GM18519 (cell line): ENCODE results near the gene RHOT2.
A peak's percentile ranks its signal among the peaks of the same experiment; 100 is the strongest.
"Not testable (repeated sequence)": the region's sequence is repeated elsewhere in the genome, so short reads cannot be mapped to it uniquely, and the experiment has no call there.

ENCODE experiments used
- ATAC-seq: cut with Tn5 transposase; IDR thresholded peaks from one replicate; pipeline ENCODE4 v1.9.1; 2021; ENCODE audit warnings: mild to moderate bottlenecking, moderate library complexity; ENCODE audit not compliant: unreplicated experiment, low FRiP score

Gene RHOT2

DNA sequence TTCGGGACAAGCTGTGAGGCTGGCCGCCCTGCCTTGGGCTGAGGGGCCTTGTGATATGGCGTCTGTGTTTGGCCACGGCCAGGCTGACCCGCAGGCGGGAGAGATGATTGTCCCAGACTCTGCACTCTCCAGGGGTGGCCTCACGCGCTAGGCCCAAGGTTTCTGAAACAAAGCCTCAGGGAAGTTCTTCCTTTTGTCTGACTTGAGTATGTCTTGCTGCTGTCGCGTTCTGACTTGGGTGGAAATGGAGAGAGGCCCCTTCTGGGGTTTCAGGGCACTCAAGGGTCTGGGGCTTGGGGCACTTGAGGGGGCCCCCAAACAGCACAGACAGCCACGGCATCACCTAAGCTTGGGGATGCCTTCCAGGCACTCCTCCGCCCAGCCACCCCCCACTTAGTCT lies 43.2 kb downstream of the RHOT2 start:
- ATAC-seq: no peak

GRCh38 chr16:711548-712320 lies 43.8 kb downstream of the RHOT2 start:
- ATAC-seq: no peak

DNA sequence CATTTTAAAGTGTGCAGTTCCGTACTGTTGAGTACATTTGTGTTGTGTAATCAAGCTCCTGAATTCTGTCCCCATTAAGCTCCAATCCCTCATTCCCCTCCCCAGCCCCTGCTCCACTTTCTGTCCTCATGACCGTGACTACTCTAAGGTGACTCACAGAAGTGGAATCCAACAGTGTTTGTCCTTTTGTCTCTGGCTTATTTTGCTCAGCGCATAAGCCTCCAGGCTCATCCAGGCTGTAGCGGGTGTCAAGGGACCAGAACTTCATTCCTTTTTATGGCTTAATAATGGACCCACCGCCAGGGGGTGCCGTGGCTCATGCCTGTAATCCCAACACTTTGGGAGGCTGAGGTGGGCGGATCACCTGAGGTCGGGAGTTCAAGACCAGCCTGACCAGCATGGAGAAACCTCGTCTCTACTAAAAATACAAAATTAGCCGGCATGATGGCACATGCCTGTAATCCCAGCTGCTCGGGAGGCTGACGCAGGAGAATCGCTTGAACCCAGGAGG lies 44.9 kb downstream of the RHOT2 start:
- not testable (repeated sequence) for ATAC-seq

DNA sequence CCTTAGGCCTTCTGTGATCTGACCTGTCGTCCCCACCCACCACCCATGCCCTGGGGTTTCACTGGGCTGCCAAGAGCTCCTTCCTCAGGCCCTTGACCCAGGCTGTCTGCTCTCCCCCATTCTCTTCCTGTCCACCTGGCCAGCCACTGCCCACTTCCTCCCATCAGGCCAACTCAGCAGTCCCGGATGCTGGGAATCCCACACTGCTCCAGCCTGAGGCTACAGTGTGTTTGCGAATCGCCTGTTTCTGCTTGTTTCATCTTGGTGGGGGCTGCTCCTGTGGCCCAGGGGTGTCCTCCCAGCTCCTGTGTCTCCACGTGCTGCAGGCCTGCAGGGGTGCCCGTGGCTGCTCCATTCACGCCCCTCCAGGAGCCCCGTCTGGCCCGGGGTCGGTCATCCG lies 46.1 kb downstream of the RHOT2 start:
- no peak for ATAC-seq

- no peak for ATAC-seq
These were observed 46.9 kb downstream of the RHOT2 start, which contains the start of gene METRN for GRCh38 chr16:714558-715476. Gene METRN, plus strand, starts transcription at chr16:715118. Its CDS starts 172 bp downstream, at chr16:715290.

DNA sequence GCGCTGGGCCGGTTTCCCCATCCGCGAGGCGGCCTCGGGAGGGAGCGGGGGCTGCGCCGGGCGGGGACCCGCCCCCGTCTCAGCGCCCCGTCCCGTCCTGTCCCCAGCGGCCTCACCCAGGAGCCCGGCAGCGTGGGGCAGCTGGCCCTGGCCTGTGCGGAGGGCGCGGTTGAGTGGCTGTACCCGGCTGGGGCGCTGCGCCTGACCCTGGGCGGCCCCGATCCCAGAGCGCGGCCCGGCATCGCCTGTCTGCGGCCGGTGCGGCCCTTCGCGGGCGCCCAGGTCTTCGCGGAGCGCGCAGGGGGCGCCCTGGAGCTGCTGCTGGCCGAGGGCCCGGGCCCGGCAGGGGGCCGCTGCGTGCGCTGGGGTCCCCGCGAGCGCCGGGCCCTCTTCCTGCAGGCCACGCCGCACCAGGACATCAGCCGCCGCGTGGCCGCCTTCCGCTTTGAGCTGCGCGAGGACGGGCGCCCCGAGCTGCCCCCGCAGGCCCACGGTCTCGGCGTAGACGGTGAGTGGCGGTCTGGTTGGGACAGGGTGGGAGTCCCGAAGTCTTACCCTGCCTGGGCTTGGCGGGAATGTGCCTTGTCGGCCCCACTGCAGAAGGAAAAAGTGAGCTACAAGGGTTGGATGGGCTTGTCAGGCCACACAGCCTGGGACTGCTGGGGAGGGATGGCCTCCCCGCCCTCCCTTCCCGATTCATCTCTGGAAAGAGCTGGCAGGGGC lies 47.7 kb downstream of the RHOT2 start:
- ATAC-seq: no peak

DNA sequence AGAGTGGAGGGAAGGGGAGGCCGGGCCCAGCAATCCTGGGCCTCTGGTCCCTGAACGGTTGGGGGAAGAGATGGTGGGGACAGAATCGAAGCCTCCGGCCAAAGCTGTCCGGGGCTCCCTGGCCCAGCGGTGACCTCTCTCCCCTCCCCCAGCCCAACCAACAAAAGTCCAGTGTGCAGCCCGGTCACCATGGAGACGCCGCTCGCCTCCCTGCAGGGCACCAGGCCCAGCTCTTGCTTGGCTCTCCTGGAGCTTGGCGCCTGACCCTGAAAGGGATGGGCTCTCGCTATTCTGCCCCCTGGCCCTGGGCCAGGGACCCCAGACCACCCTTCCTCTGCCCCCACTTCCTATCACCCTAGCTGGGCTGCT lies 48.3 kb downstream of the RHOT2 start:
- ATAC-seq: no peak

DNA sequence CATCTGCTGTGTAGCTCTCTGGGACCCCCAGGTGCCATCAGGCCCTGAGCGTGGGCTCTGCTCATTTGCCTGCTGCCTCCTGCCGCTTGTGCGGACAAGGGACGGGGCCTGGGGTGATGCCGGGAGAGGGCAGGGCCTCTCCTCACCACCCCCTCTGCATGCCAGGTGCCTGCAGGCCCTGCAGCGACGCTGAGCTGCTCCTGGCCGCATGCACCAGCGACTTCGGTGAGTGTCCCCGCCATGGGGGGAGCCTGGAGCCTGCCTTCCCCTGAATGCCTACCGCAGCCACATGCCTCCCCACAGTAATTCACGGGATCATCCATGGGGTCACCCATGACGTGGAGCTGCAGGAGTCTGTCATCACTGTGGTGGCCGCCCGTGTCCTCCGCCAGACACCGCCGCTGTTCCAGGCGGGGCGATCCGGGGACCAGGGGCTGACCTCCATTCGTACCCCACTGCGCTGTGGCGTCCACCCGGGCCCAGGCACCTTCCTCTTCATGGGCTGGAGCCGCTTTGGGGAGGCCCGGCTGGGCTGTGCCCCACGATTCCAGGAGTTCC lies 48.9 kb downstream of the RHOT2 start:
- ATAC-seq: no peak

- no peak for ATAC-seq
These were observed 49.7 kb downstream of the RHOT2 start for GRCh38 chr16:717450-718245.

- no peak for ATAC-seq
These were observed 50.5 kb downstream of the RHOT2 start for GRCh38 chr16:718389-718788.

DNA sequence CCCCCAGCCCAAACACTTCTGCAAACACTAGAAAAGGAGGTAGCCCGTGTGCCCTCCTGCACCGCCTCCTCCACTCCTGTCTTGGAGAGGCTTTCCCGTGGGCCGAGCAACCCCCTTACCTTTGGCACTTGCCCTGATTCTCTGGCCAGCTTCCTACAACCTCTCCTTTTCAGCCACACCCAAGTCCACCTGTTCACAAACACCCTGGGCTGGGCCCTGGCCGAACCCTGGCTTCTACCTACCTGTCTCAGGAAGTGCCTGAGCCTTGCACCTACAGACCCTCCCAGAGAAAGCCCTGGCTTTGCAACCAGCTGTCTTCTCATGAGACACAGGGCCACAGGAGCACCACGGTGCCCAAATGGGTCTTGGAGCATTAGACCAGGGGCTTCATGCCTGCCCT lies 51.0 kb downstream of the RHOT2 start:
- no peak for ATAC-seq

DNA sequence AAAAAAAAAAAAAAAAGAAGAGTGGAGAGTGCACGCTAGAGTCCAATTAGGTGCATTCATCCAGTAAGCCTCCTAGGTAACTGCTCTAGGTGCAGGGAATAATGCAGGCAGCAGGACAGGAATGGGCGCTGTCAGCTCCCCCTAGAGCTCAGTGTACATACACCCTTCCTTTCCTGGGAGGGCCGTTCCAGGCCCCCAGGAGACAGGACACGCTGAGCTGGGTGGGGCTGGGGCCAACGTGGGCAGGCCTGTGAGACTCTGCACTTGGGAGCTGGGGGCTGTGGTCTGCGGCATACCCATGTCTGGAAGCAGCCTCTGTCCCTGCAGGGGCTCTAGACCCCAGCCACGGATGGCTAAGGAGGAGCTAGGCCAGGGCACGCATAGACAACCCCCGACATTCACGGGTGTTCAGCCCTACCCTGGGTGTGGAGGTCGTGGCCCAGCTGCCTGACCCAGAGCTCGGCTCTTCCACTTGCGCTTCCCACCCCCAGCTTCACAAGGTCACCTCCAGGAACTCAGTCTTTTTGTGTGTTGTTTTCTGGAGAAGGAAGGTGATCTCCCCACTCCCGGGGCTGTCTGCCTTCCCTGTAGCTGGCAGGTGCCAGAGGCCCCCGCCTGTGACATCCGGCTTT lies 52.0 kb downstream of the RHOT2 start:
- no peak for ATAC-seq

GRCh38 chr16:720447-720989 lies 52.6 kb downstream of the RHOT2 start:
- no peak for ATAC-seq

GRCh38 chr16:720990-721764 lies 53.2 kb downstream of the RHOT2 start, which contains the start of gene ANTKMT:
Gene ANTKMT, plus strand, starts transcription at chr16:721146. Its CDS starts 129 bp downstream, at chr16:721275.
- peak; percentile 46 for ATAC-seq

GRCh38 chr16:721765-722540 lies 54.0 kb downstream of the RHOT2 start:
- ATAC-seq: no peak

DNA sequence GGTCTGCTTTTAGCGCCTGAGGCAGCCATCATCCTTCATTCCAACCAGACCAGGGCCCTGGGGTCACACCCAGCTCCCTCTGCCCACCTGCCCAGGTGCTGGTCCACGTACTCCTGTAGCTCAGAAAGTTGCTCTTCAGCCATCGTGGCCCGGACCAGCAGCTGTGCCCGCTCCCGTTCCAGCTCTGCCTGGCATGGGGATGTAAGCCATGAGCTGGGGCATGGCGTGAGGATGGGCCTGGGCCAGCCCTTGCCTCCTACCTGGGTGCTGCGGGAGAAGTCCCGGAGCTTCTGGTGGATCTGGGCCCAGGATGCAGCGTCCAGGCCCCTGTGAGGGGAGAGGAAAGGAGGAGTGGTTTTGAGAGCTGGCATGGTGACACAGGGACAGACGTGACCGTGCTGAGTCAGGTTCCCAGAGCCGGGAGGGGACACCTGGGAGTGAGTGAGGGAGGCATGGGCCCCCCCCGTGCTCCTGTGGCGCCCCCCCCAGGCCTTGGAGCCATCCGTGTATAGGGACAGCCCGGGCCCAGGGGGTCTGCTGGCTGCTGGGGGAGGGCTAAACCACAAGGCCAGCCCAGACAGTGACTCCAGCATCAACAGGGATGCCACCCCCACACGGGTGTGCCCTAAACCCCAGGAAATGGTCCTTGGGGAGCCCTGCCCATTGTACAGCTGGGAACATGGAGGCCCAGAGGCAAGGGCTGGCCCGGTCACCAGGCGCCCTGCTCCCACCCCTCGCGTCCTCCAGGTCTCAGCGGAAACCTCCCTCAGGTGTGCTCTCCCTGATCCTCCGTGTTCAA lies 55.1 kb downstream of the RHOT2 start:
- no peak for ATAC-seq
